H9 (cell line): ENCODE data around the gene ACP2. TPM values are rescaled to one million over a fixed set of nuclear protein-coding genes. Genes with fewer than 3 reads are reported as not detected.

ENCODE experiments used
- DNase-seq: peaks from one replicate; pipeline ENCODE4 v3.0.0-alpha.2; 2017
- H2AFZ ChIP-seq: one replicate; pipeline ENCODE4 v1.6.1; 2013; ENCODE audit warnings: mild to moderate bottlenecking, low read length, control low read depth, moderate library complexity
- H2AK5ac ChIP-seq: 2 replicates; pipeline ENCODE4 v1.6.1; 2013; ENCODE audit warnings: low read length, control low read depth, mixed read lengths; ENCODE audit not compliant: insufficient read length
- H2BK120ac ChIP-seq: one replicate; pipeline ENCODE4 v1.6.1; 2013; ENCODE audit warnings: low read depth, mild to moderate bottlenecking, low read length, control low read depth, inconsistent platforms; ENCODE audit not compliant: poor library complexity, severe bottlenecking
- H2BK12ac ChIP-seq: 2 replicates; pipeline ENCODE4 v1.6.1; 2013; ENCODE audit warnings: low read length, control low read depth, mixed read lengths, low read depth; ENCODE audit not compliant: insufficient read length
- H2BK15ac ChIP-seq: 2 replicates; pipeline ENCODE4 v1.6.1; 2013; ENCODE audit warnings: low read depth, low read length, control low read depth
- H2BK20ac ChIP-seq: one replicate; pipeline ENCODE4 v1.6.1; 2013; ENCODE audit warnings: low read depth, mild to moderate bottlenecking, low read length, control low read depth, inconsistent platforms; ENCODE audit not compliant: poor library complexity, severe bottlenecking
- H2BK5ac ChIP-seq: 2 replicates; pipeline ENCODE4 v1.6.1; 2013; ENCODE audit warnings: low read length, control low read depth, mixed read lengths; ENCODE audit not compliant: insufficient read length
- H3K14ac ChIP-seq: 2 replicates; pipeline ENCODE4 v1.6.1; 2013; ENCODE audit warnings: low read length, control low read depth; ENCODE audit not compliant: insufficient read depth
- H3K18ac ChIP-seq: 2 replicates; pipeline ENCODE4 v1.6.1; 2013; ENCODE audit warnings: low read depth, mild to moderate bottlenecking, mixed read lengths, low read length, control low read depth; ENCODE audit not compliant: insufficient read length
- H3K23ac ChIP-seq: 2 replicates; pipeline ENCODE4 v1.6.1; 2013; ENCODE audit warnings: low read length, control low read depth, mixed read lengths, low read depth; ENCODE audit not compliant: insufficient read length
- H3K23me2 ChIP-seq: 2 replicates; pipeline ENCODE4 v1.6.1; 2013; ENCODE audit warnings: low read depth, mild to moderate bottlenecking, mixed read lengths, low read length, control low read depth; ENCODE audit not compliant: insufficient read length, poor library complexity, severe bottlenecking
- H3K27ac ChIP-seq: 2 replicates; pipeline ENCODE4 v1.5.1; 2013; ENCODE audit warnings: low read length, control low read depth, mixed read lengths, low read depth; ENCODE audit not compliant: insufficient read length
- H3K27me3 ChIP-seq: 2 replicates; pipeline ENCODE4 v1.6.1; 2013; ENCODE audit warnings: low read length, control low read depth, inconsistent platforms; ENCODE audit not compliant: insufficient read depth
- H3K4ac ChIP-seq: 2 replicates; pipeline ENCODE4 v1.6.1; 2013; ENCODE audit warnings: low read depth, mild to moderate bottlenecking, control low read depth, inconsistent platforms, low read length, moderate library complexity
- H3K4me1 ChIP-seq: 2 replicates; pipeline ENCODE4 v1.6.1; 2013; ENCODE audit warnings: low read length, control low read depth, inconsistent platforms; ENCODE audit not compliant: insufficient read depth
- H3K4me2 ChIP-seq: 2 replicates; pipeline ENCODE4 v1.6.1; 2013; ENCODE audit warnings: low read length, control low read depth, mixed read lengths; ENCODE audit not compliant: insufficient read length, insufficient read depth
- H3K56ac ChIP-seq: 2 replicates; pipeline ENCODE4 v1.6.1; 2013; ENCODE audit warnings: low read depth, mild to moderate bottlenecking, mixed read lengths, low read length, control low read depth; ENCODE audit not compliant: insufficient read length
- H3K79me1 ChIP-seq: 2 replicates; pipeline ENCODE4 v1.6.1; 2013; ENCODE audit warnings: low read depth, mild to moderate bottlenecking, moderate library complexity, low read length, control low read depth, inconsistent platforms; ENCODE audit not compliant: insufficient read depth, poor library complexity, severe bottlenecking
- H3K79me2 ChIP-seq: 2 replicates; pipeline ENCODE4 v1.6.1; 2013; ENCODE audit warnings: low read length, control low read depth, inconsistent platforms; ENCODE audit not compliant: insufficient read depth
- H3K9ac ChIP-seq: 2 replicates; pipeline ENCODE4 v1.6.1; 2013; ENCODE audit warnings: low read length, control low read depth, mixed read lengths; ENCODE audit not compliant: insufficient read length; ENCODE audit errors: extremely low read depth
- H3K9me3 ChIP-seq: one replicate; pipeline ENCODE4 v1.6.1; 2013; ENCODE audit warnings: low read depth, low read length, inconsistent platforms; ENCODE audit not compliant: control insufficient read depth
- H3T11ph ChIP-seq: one replicate; pipeline ENCODE4 v1.6.1; 2013; ENCODE audit warnings: mild to moderate bottlenecking, low read length, control low read depth, inconsistent platforms
- H4K20me1 ChIP-seq: one replicate; pipeline ENCODE4 v1.6.1; 2013; ENCODE audit not compliant: control insufficient read depth, insufficient read length, insufficient read depth
- H4K5ac ChIP-seq: 2 replicates; pipeline ENCODE4 v1.6.1; 2013; ENCODE audit warnings: low read depth, mild to moderate bottlenecking, mixed read lengths, low read length, control low read depth; ENCODE audit not compliant: insufficient read length
- H4K8ac ChIP-seq: replicated peaks from 2 replicates; pipeline ENCODE4 v1.6.1; 2013; ENCODE audit warnings: low read length, control low read depth, mixed read lengths, low read depth; ENCODE audit not compliant: insufficient read length
- H4K91ac ChIP-seq: 2 replicates; pipeline ENCODE4 v1.6.1; 2013; ENCODE audit warnings: low read depth, mild to moderate bottlenecking, moderate library complexity, mixed read lengths, low read length, control low read depth; ENCODE audit not compliant: insufficient read length
- H3K27ac Mint-ChIP-seq, 3 experiments: 2 replicates in 2 of 3; 3 replicates in 1 of 3; pipeline ENCODE4 v1.8.0; 2020 to 2021; ENCODE audit warnings: mixed read lengths in 3 of 3, mild to moderate bottlenecking in 1 of 3, moderate library complexity in 1 of 3
- H3K27me3 Mint-ChIP-seq: 2 replicates; pipeline ENCODE4 v1.8.0; 2021; ENCODE audit warnings: low read depth, mild to moderate bottlenecking, moderate library complexity, mixed read lengths
- H3K36me3 Mint-ChIP-seq, 3 experiments: 2 replicates in 2 of 3; 3 replicates in 1 of 3; pipeline ENCODE4 v1.8.0; 2020 to 2021; ENCODE audit warnings: low read depth in 3 of 3, mixed read lengths in 3 of 3; ENCODE audit not compliant: insufficient read depth in 1 of 3
- H3K4me1 Mint-ChIP-seq, 2 experiments: 2 replicates each; pipeline ENCODE4 v1.8.0; 2020; ENCODE audit warnings: mixed read lengths in 2 of 2
- H3K4me3 Mint-ChIP-seq, 2 experiments: 2 replicates in 1 of 2; 3 replicates in 1 of 2; pipeline ENCODE4 v1.8.0; 2020 to 2021; ENCODE audit warnings: mild to moderate bottlenecking in 2 of 2, mixed read lengths in 2 of 2, moderate library complexity in 1 of 2
- H3K9me3 Mint-ChIP-seq, 2 experiments: 2 replicates in 1 of 2; 3 replicates in 1 of 2; pipeline ENCODE4 v1.8.0; 2020; ENCODE audit warnings: mild to moderate bottlenecking in 2 of 2, mixed read lengths in 2 of 2, moderate library complexity in 1 of 2
- WGBS: extraction: QIAGEN DNeasy Blood & Tissue Kit; methylation state at CpG from one replicate; pipeline ENCODE4 v1.1.7; 2013; ENCODE audit warnings: missing lambda C conversion rate, low lambda C conversion rate, mixed read lengths; ENCODE audit not compliant: insufficient read length; ENCODE audit errors: extremely low coverage; 5-methylcytosine and 5-hydroxymethylcytosine counted together
- total RNA-seq: library from RNA; stranded (reverse); gene quantifications from 2 replicates; pipeline ENCODE4 v1.2.1, GENCODE V29; 2021
- TF ChIP-seq, protein P1 (sequence below): fragments of 200-600 bp; sonication (generic); conservative IDR thresholded peaks from 3 replicates; pipeline ENCODE4 v1.8.0; 2021; ENCODE audit warnings: antibody characterized with exemption, mild to moderate bottlenecking

ACP2 gene
- total RNA-seq, 1 experiment from 2014 or later: 29.5 TPM

DNA sequence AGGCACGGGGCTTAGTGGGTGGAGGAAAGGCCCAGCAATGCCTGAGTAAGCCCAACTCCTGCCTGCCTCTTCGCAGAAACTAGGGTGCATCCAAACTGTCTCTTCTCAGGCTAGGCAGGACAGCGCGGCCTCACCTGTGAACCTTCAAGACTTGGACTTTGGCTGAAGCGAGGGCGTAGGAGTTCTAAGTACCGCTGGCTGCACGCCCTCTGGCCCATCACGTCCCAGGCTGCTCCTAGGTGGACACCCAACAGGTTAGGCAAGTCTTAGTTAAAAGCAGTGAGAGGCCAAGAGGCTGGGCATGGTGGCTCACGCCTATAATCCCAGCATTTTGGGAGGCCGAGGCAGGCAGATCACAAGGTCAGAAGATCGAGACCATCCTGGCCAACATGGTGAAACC lies 35.7 kb downstream of the ACP2 start:
- Histone ChIP-seq H3K4me1 (no peaks in the 10 kb centered on the region; the same call in 1 of the 2 replicates), H3K14ac (no peak overlapping the region), H4K20me1 (no peaks in the 10 kb centered on the region), H2BK15ac (no peak overlapping the region), H2BK5ac (no peak overlapping the region), H3K56ac (no peak overlapping the region), H3K27ac (no peak overlapping the region), H3K9me3 (no peaks in the 10 kb centered on the region), H3K27me3 (no peaks in the 10 kb centered on the region), H3K4ac (no peak overlapping the region), H3K23me2 (peaks cover 20% of the 10 kb centered on the region), H4K8ac (no peak overlapping the region), H3K23ac (no peak overlapping the region), H2BK120ac (no peak overlapping the region), H2BK12ac (no peak overlapping the region), H3K79me2 (peaks cover 2% of the 10 kb centered on the region; the same call in 1 of the 2 replicates), H3K18ac (no peak overlapping the region), H4K91ac (no peak overlapping the region), H2AK5ac (no peak overlapping the region), H3K4me2 (no peak overlapping the region), H3K79me1 (no peaks in the 10 kb centered on the region), H3K9ac (no peak overlapping the region), H4K5ac (no peak overlapping the region), H2AFZ (no peak overlapping the region), H3T11ph (no peak overlapping the region), H2BK20ac (no peak overlapping the region)
- no peaks in the 10 kb centered on the region for H3K27me3 Mint-ChIP-seq
- WGBS: no CpG with 5 or more reads among the region's 12 CpGs
- DNase-seq: no peak
- peaks cover 0 to 10% (median 3%) of the 10 kb centered on the region in 3 experiments; a peak in 5 of 7 replicates for H3K36me3 Mint-ChIP-seq
- peaks cover 21 to 22% of the 10 kb centered on the region in 2 experiments for H3K4me1 Mint-ChIP-seq
- H3K4me3 Mint-ChIP-seq: no peak overlapping the region
- TF ChIP-seq, protein P1, sequence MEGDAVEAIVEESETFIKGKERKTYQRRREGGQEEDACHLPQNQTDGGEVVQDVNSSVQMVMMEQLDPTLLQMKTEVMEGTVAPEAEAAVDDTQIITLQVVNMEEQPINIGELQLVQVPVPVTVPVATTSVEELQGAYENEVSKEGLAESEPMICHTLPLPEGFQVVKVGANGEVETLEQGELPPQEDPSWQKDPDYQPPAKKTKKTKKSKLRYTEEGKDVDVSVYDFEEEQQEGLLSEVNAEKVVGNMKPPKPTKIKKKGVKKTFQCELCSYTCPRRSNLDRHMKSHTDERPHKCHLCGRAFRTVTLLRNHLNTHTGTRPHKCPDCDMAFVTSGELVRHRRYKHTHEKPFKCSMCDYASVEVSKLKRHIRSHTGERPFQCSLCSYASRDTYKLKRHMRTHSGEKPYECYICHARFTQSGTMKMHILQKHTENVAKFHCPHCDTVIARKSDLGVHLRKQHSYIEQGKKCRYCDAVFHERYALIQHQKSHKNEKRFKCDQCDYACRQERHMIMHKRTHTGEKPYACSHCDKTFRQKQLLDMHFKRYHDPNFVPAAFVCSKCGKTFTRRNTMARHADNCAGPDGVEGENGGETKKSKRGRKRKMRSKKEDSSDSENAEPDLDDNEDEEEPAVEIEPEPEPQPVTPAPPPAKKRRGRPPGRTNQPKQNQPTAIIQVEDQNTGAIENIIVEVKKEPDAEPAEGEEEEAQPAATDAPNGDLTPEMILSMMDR: no peak
- H3K27ac Mint-ChIP-seq: no peak overlapping the region
- H3K9me3 Mint-ChIP-seq: no peaks in the 10 kb centered on the region
